Measurements from ENCODE around the gene KIF18B. TPM values are rescaled to one million over a fixed set of nuclear protein-coding genes. Genes with fewer than 3 reads are reported as not detected.

KIF18B gene
- total and polyA plus RNA-seq, 2 donors (not counting 3 experiments of a cell fraction or from before 2014, with no cell fraction given): 24.5 to 50.3 TPM

GRCh38 chr17:44903012-44903685 lies 44.4 kb downstream of the KIF18B start:
- Histone ChIP-seq H3K4me2 (ENCODE audit: insufficient read depth, low read length) (no peak overlapping the region), H3K9me3 (replicated peaks; ENCODE audit: control insufficient read depth, insufficient read depth, low read length) (no peaks in the 10 kb centered on the region), H3K9me1 (replicated peaks; ENCODE audit: control insufficient read depth, extremely low read depth, insufficient read depth, low read length) (no peaks in the 10 kb centered on the region), H4K20me1 (replicated peaks; ENCODE audit: control insufficient read depth, extremely low read depth, insufficient read depth, low read length) (no peaks in the 10 kb centered on the region), H3K4me1 (ENCODE audit: control insufficient read depth, extremely low read depth, insufficient read depth, low read length) (peaks cover 54% of the 10 kb centered on the region), H3K4me3 (replicated peaks in 1 of 3; ENCODE audit: insufficient read depth in 1 of 3, low read depth in 1 of 3, low read length in 3 of 3) (no peak overlapping the region), H3K27me3 (ENCODE audit: control insufficient read depth in 2 of 2, insufficient read depth in 2 of 2, low read length in 2 of 2) (no peaks in the 10 kb centered on the region), H2AFZ (ENCODE audit: low read depth, low read length) (no peak overlapping the region), H3K79me2 (ENCODE audit: control insufficient read depth, insufficient read depth, low read length) (peaks cover 10% of the 10 kb centered on the region), H3K27ac (ENCODE audit: insufficient read depth, low read depth, low read length) (no peak overlapping the region), H3K9ac (replicated peaks; ENCODE audit: extremely low read depth, insufficient read depth, low read length) (no peak overlapping the region), H3K36me3 (ENCODE audit: control insufficient read depth in 2 of 2, extremely low read depth in 1 of 2, insufficient read depth in 2 of 2, low read length in 2 of 2) (no peaks in the 10 kb centered on the region)
- POLR2A ChIA-PET: no interaction called here
- intact Hi-C loops (cut with micrococcal nuclease) (no loop called here), dilution Hi-C loops (cut with MboI; ENCODE audit: extremely low pct_ligation_motif_present, low sequenced_read_pairs) (no loop called here)
- no TSS peak for BruUV-seq (replicated peaks)
- TF ChIP-seq MYC (IDR thresholded peaks at IDR 0.05; ENCODE audit: low read depth, low read length): no peak
- TF ChIP-seq POLR2AphosphoS5 (IDR thresholded peaks at IDR 0.05; ENCODE audit: insufficient read depth, low read depth, low read length): no peak
- TF ChIP-seq FOS (IDR thresholded peaks at IDR 0.05; ENCODE audit: borderline replicate concordance, insufficient read depth, low read length): no peak
- no peak for TF ChIP-seq MAX (IDR thresholded peaks at IDR 0.05; ENCODE audit: insufficient read depth, insufficient read length)
- TF ChIP-seq GATA2 (IDR thresholded peaks at IDR 0.05; ENCODE audit: insufficient read depth, insufficient read length, low read depth, low read length): no peak
- TF ChIP-seq JUN (IDR thresholded peaks at IDR 0.05; ENCODE audit: borderline replicate concordance, insufficient read depth, insufficient read length, low read depth): no peak
- TF ChIP-seq POLR2A (IDR thresholded peaks at IDR 0.05; ENCODE audit: low read depth, low read length): no peak
- CTCF ChIA-PET: interaction anchor here (1.0 to 6.2 kb wide), 6 partner anchors 8 to 232 kb away, joined by 3 to 94 read pairs (median 18); partner anchors contain the start of genes ACBD4 and GFAP
- DNase-seq (ENCODE audit: low read depth, low spot score) (no peak), FAIRE-seq (peak; percentile 66)

Measured in endothelial cell of umbilical vein (primary cell).